ENCODE data around the gene RAB21. TPM values are rescaled to one million over a fixed set of nuclear protein-coding genes. Genes with fewer than 3 reads are reported as not detected.

The RAB21 gene
- total RNA-seq, result 15.2 and 31.1 TPM in 2 replicates

DNA sequence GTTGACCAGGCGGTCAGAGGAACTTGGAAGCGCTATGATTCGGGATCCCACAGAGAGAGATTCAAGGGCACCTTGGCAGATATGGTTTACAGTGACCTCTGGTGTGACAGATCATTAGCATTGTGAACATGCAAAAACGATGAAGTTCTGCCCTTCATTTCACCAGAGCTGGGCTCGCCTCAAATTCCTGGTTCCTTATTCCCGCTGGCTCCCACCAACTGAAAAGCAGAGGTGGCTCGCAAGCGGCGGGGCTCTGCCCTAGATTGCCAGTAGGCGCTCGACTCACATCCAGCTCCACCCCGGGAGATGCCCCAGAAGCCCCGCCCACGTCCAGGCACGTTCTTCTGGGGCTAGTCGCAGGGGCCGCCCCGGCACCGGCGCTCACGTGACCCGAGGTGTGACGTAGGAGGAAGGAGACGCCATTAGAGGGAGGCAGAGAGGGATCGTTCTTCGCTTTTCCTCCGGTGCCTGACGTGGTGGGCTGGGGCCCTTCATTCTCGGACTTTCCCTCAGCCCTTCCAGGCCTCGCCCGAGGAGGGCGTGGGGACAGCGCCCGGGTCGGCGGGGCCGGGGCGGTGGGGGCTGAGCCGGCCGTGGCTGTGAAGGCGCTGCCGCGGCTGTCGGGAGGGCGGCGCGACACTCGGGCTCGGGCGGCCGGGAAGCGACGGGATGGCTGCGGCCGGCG, at the start of gene RAB21:
Gene RAB21 (plus strand): TSS at position 403 of the 685 bp plus-strand sequence. CDS start 267 bp downstream, at position 670.

Other genes with a start within 250 kb of the RAB21 start
- gene ZFC3H1, start 91.0 kb upstream of the RAB21 start, total RNA-seq, result 20.3 and 31.3 TPM in 2 replicates
- gene THAP2, start 90.6 kb upstream of the RAB21 start, total RNA-seq, result 3.1 and 3.2 TPM in 2 replicates
- gene TMEM19, start 68.8 kb upstream of the RAB21 start, total RNA-seq, result 8.0 and 28.8 TPM in 2 replicates
- 17.4 and 23.1 TPM in 2 replicates for gene TBC1D15, start 84.9 kb downstream of the RAB21 start, total RNA-seq
- gene TPH2, start 184.0 kb downstream of the RAB21 start, total RNA-seq, result not detected in 2 replicates